SK-N-SH treated with all-trans-retinoic acid at 6 μM for 48 hours (cell line): ENCODE data around the gene TTBK2.

ENCODE experiments used
- ATAC-seq: fragments of 200-7000 bp; cut with Tn5 transposase; 3 replicates; pipeline ENCODE4 v1.9.1; 2020; ENCODE audit warnings: mild to moderate bottlenecking, moderate library complexity
- ARNTL ChIP-seq: fragments of 450-650 bp; formaldehyde crosslinking; IDR thresholded peaks from 2 replicates; pipeline ENCODE4 v1.5.0; 2020; ENCODE audit warnings: low read depth, mild to moderate bottlenecking, moderate library complexity, borderline replicate concordance
- BACH2 ChIP-seq: fragments of 250-450 bp; sonication (Bioruptor Pico); IDR thresholded peaks from 2 replicates; pipeline ENCODE4 v1.9.0; 2021; ENCODE audit warnings: mild to moderate bottlenecking, borderline replicate concordance
- CSDC2 ChIP-seq: fragments of 250-450 bp; sonication (Bioruptor Pico); IDR thresholded peaks from 2 replicates; pipeline ENCODE4 v1.5.0; 2020; ENCODE audit warnings: mild to moderate bottlenecking, moderate library complexity
- ISL1 ChIP-seq: fragments of 250-450 bp; sonication (Bioruptor Pico); IDR thresholded peaks from 2 replicates; pipeline ENCODE4 v2.1.2; 2022; ENCODE audit warnings: mild to moderate bottlenecking, moderate library complexity
- SNAI2 ChIP-seq: fragments of 250-450 bp; sonication (Bioruptor Pico); IDR thresholded peaks from 2 replicates; pipeline ENCODE4 v1.5.0; 2020; ENCODE audit warnings: mild to moderate bottlenecking, moderate library complexity
- TOX ChIP-seq: fragments of 250-450 bp; sonication (Bioruptor Pico); IDR thresholded peaks from 2 replicates; pipeline ENCODE4 v1.8.0; 2021; ENCODE audit warnings: mild to moderate bottlenecking, moderate library complexity, borderline replicate concordance
- TSHZ2 ChIP-seq: fragments of 250-450 bp; sonication (Bioruptor Pico); IDR thresholded peaks from 2 replicates; pipeline ENCODE4 v1.5.0; 2020; ENCODE audit warnings: mild to moderate bottlenecking, moderate library complexity
- ZFP30 ChIP-seq: fragments of 450-650 bp; formaldehyde crosslinking; IDR thresholded peaks from 2 replicates; pipeline ENCODE4 v1.5.0; 2022; ENCODE audit warnings: mild to moderate bottlenecking, moderate library complexity
- ZNF70 ChIP-seq: fragments of 450-650 bp; formaldehyde crosslinking; IDR thresholded peaks from 2 replicates; pipeline ENCODE4 v1.5.0; 2020; ENCODE audit warnings: mild to moderate bottlenecking, moderate library complexity
- ZNF8 ChIP-seq: fragments of 450-650 bp; formaldehyde crosslinking; IDR thresholded peaks from 2 replicates; pipeline ENCODE4 v1.5.0; 2020; ENCODE audit warnings: mild to moderate bottlenecking, moderate library complexity
- TF ChIP-seq, protein P1 (sequence below): fragments of 250-450 bp; sonication (Bioruptor Pico); IDR thresholded peaks from 2 replicates; pipeline ENCODE4 v1.8.0; 2020; ENCODE audit warnings: mild to moderate bottlenecking, moderate library complexity, borderline replicate concordance
- TF ChIP-seq, protein P2 (sequence below): fragments of 250-450 bp; sonication (Bioruptor Pico); IDR thresholded peaks from 2 replicates; pipeline ENCODE4 v1.5.1; 2020; ENCODE audit warnings: low read depth, mild to moderate bottlenecking, moderate library complexity

Gene TTBK2

GRCh38 chr15:42691770-42692169 is 228.8 kb downstream of the TTBK2 start:
- TF ChIP-seq, protein P1, sequence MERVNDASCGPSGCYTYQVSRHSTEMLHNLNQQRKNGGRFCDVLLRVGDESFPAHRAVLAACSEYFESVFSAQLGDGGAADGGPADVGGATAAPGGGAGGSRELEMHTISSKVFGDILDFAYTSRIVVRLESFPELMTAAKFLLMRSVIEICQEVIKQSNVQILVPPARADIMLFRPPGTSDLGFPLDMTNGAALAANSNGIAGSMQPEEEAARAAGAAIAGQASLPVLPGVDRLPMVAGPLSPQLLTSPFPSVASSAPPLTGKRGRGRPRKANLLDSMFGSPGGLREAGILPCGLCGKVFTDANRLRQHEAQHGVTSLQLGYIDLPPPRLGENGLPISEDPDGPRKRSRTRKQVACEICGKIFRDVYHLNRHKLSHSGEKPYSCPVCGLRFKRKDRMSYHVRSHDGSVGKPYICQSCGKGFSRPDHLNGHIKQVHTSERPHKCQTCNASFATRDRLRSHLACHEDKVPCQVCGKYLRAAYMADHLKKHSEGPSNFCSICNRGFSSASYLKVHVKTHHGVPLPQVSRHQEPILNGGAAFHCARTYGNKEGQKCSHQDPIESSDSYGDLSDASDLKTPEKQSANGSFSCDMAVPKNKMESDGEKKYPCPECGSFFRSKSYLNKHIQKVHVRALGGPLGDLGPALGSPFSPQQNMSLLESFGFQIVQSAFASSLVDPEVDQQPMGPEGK (CRISPR knock-in tag), result no peak
- TF ChIP-seq CSDC2 (CRISPR knock-in tag) (no peak), ZFP30 (CRISPR knock-in tag) (no peak), SNAI2 (CRISPR knock-in tag) (no peak), TSHZ2 (no peak), BACH2 (CRISPR knock-in tag) (no peak), ZNF8 (no peak)
- TF ChIP-seq, protein P2, sequence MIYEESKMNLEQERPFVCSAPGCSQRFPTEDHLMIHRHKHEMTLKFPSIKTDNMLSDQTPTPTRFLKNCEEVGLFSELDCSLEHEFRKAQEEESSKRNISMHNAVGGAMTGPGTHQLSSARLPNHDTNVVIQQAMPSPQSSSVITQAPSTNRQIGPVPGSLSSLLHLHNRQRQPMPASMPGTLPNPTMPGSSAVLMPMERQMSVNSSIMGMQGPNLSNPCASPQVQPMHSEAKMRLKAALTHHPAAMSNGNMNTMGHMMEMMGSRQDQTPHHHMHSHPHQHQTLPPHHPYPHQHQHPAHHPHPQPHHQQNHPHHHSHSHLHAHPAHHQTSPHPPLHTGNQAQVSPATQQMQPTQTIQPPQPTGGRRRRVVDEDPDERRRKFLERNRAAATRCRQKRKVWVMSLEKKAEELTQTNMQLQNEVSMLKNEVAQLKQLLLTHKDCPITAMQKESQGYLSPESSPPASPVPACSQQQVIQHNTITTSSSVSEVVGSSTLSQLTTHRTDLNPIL (CRISPR knock-in tag), result no peak
- ATAC-seq, result no peak

DNA sequence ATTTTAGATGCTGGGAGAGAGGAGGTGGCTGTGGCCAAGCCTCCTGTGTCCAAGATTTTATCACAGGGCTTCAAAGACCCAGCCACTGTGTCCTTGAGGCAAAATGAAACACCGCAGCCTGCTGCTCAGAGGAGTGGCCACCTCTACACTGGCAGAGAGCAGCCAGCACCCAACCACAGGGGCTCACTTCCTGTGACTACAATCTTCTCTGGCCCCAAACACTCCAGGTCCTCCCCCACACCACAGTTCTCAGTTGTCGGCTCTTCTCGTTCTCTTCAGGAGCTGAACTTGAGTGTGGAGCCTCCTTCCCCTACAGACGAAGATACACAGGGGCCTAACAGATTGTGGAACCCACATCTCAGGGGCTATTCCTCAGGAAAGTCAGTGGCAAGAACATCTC is 229.3 kb downstream of the TTBK2 start:
- no peak for ATAC-seq
- TF ChIP-seq ZNF70, result no peak
- TF ChIP-seq BACH2 (CRISPR knock-in tag), result no peak
- TF ChIP-seq SNAI2 (CRISPR knock-in tag), result no peak
- TF ChIP-seq, protein P1 (CRISPR knock-in tag), result no peak
- TF ChIP-seq TOX (CRISPR knock-in tag), result no peak
- TF ChIP-seq CSDC2 (CRISPR knock-in tag), result no peak
- no peak for TF ChIP-seq ISL1 (CRISPR knock-in tag)
- no peak for TF ChIP-seq ARNTL (CRISPR knock-in tag)
